IMR-90 (cell line): Measurements from ENCODE around the gene BTG2. TPM values are rescaled to one million over a fixed set of nuclear protein-coding genes. Genes with fewer than 3 reads are reported as not detected.

ENCODE experiments used
- ATAC-seq: fragments of 200-7000 bp; cut with Tn5 transposase; 2 replicates; pipeline ENCODE4 v1.9.1; 2020; ENCODE audit warnings: low read depth, mild to moderate bottlenecking, moderate library complexity
- BruUV-seq: library from RNA; stranded (reverse); fragments of 400-500 nt; replicated peaks from 2 replicates; lab custom pipeline; 2021; lab: Mats Ljungman, UMichigan
- CTCF ChIA-PET: fragments of 300-600 bp; formaldehyde crosslinking; extraction: SDS; loops from one replicate; lab custom pipeline; 2021; ENCODE audit warnings: antibody characterized with exemption; lab: Yijun Ruan, JAX
- POLR2A ChIA-PET: fragments of 300-600 bp; sonication (Branson Sonifier 250); formaldehyde crosslinking; loops from one replicate; lab custom pipeline; 2022; ENCODE audit warnings: antibody characterized with exemption; ENCODE audit not compliant: unreplicated experiment; lab: Charles Lee
- DNase-seq: peaks from one replicate; pipeline ENCODE4 v3.0.0; 2013
- H2AFZ ChIP-seq: replicated peaks from 2 replicates; pipeline ENCODE3; 2013; ENCODE audit warnings: low read length, mild to moderate bottlenecking; ENCODE audit not compliant: poor library complexity
- H2AK5ac ChIP-seq: 2 replicates; pipeline ENCODE4 v1.6.1; 2013; ENCODE audit warnings: low read depth, low read length, inconsistent platforms
- H2AK9ac ChIP-seq: replicated peaks from 2 replicates; pipeline ENCODE3; 2013; ENCODE audit warnings: mild to moderate bottlenecking, low read depth, low read length, moderate library complexity; ENCODE audit not compliant: poor library complexity
- H2BK120ac ChIP-seq: 2 replicates; pipeline ENCODE4 v1.6.1; 2013; ENCODE audit warnings: low read depth, low read length, inconsistent platforms
- H2BK15ac ChIP-seq: 3 replicates; pipeline ENCODE4 v1.6.1; 2013; ENCODE audit warnings: low read depth, low read length, inconsistent platforms
- H2BK20ac ChIP-seq: 2 replicates; pipeline ENCODE4 v1.6.1; 2013; ENCODE audit warnings: low read depth, mild to moderate bottlenecking, inconsistent platforms, low read length, moderate library complexity
- H2BK5ac ChIP-seq: 2 replicates; pipeline ENCODE4 v1.6.1; 2013; ENCODE audit warnings: mild to moderate bottlenecking, low read depth, low read length, inconsistent platforms; ENCODE audit not compliant: poor library complexity, severe bottlenecking
- H3K14ac ChIP-seq: replicated peaks from 2 replicates; pipeline ENCODE4 v1.6.1; 2013; ENCODE audit warnings: low read depth, low read length, inconsistent platforms
- H3K18ac ChIP-seq: 2 replicates; pipeline ENCODE4 v1.6.1; 2013; ENCODE audit warnings: low read depth, low read length, control low read depth
- H3K23ac ChIP-seq: 2 replicates; pipeline ENCODE4 v1.6.1; 2013; ENCODE audit warnings: low read depth, low read length, inconsistent platforms
- H3K27ac ChIP-seq: 2 replicates; pipeline ENCODE4 v1.5.1; 2013; ENCODE audit warnings: mild to moderate bottlenecking, control low read depth, low read length; ENCODE audit not compliant: insufficient read depth
- H3K27me3 ChIP-seq: 2 replicates; pipeline ENCODE4 v1.6.1; 2013; ENCODE audit warnings: low read length; ENCODE audit not compliant: control insufficient read depth, insufficient read depth
- H3K36me3 ChIP-seq: 2 replicates; pipeline ENCODE4 v1.6.1; 2013; ENCODE audit warnings: low read length, mixed read lengths; ENCODE audit not compliant: control insufficient read depth, insufficient read depth
- H3K4ac ChIP-seq: 2 replicates; pipeline ENCODE4 v1.6.1; 2013; ENCODE audit warnings: low read depth, low read length, inconsistent platforms
- H3K4me1 ChIP-seq: 2 replicates; pipeline ENCODE4 v1.6.1; 2013; ENCODE audit warnings: low read length, mixed read lengths; ENCODE audit not compliant: control insufficient read depth, insufficient read depth
- H3K4me2 ChIP-seq: 2 replicates; pipeline ENCODE4 v1.6.1; 2013; ENCODE audit warnings: low read depth, mild to moderate bottlenecking, control low read depth, low read length, moderate library complexity
- H3K4me3 ChIP-seq: 2 replicates; pipeline ENCODE4 v1.5.1; 2013; ENCODE audit warnings: low read depth, mild to moderate bottlenecking, control low read depth, low read length, moderate library complexity; ENCODE audit not compliant: insufficient read depth
- H3K56ac ChIP-seq: 2 replicates; pipeline ENCODE4 v1.6.1; 2013; ENCODE audit warnings: low read length, inconsistent platforms; ENCODE audit not compliant: insufficient read depth; ENCODE audit errors: extremely low read depth
- H3K79me1 ChIP-seq, 2 experiments: 2 replicates each; pipeline ENCODE4 v1.6.1; 2013; ENCODE audit warnings: low read length in 2 of 2, inconsistent platforms in 1 of 2, low read depth in 1 of 2
- H3K9ac ChIP-seq: 2 replicates; pipeline ENCODE4 v1.6.1; 2013; ENCODE audit warnings: low read depth, low read length, control low read depth
- H3K9me1 ChIP-seq: 2 replicates; pipeline ENCODE4 v1.6.1; 2013; ENCODE audit warnings: low read length, inconsistent platforms; ENCODE audit not compliant: insufficient read depth
- H3K9me3 ChIP-seq: 2 replicates; pipeline ENCODE4 v1.6.1; 2013; ENCODE audit warnings: low read length; ENCODE audit not compliant: control insufficient read depth, insufficient read depth
- H4K20me1 ChIP-seq: 2 replicates; pipeline ENCODE4 v1.6.1; 2013; ENCODE audit warnings: low read length, inconsistent platforms; ENCODE audit not compliant: insufficient read depth
- H4K5ac ChIP-seq: 2 replicates; pipeline ENCODE4 v1.6.1; 2013; ENCODE audit warnings: mild to moderate bottlenecking, low read depth, low read length, control low read depth
- H4K8ac ChIP-seq, 2 experiments: 2 replicates each; pipeline ENCODE4 v1.6.1; 2013; ENCODE audit warnings: low read depth in 2 of 2, low read length in 2 of 2, control low read depth in 1 of 2, inconsistent platforms in 1 of 2
- H4K91ac ChIP-seq: 2 replicates; pipeline ENCODE4 v1.6.1; 2013; ENCODE audit warnings: low read depth, low read length, inconsistent platforms; ENCODE audit not compliant: insufficient read depth
- BHLHE40 ChIP-seq: fragments of 150-350 bp; IDR thresholded peaks from 2 replicates; pipeline ENCODE4 v1.6.1; 2016; ENCODE audit warnings: mild to moderate bottlenecking, low read depth, low read length
- CEBPB ChIP-seq: IDR thresholded peaks from 2 replicates; pipeline ENCODE4 v1.6.1; 2012; ENCODE audit warnings: low read depth, low read length, improper control_type of control experiment
- CTCF ChIP-seq: conservative IDR thresholded peaks from 2 replicates; pipeline ENCODE4 v1.5.1; 2012; ENCODE audit warnings: mild to moderate bottlenecking, low read depth, low read length, improper control_type of control experiment
- ELK1 ChIP-seq: fragments of 150-350 bp; IDR thresholded peaks from 2 replicates; pipeline ENCODE4 v1.6.1; 2016; ENCODE audit warnings: low read depth, mild to moderate bottlenecking, low read length, moderate library complexity, borderline replicate concordance
- MAZ ChIP-seq: IDR thresholded peaks from 2 replicates; pipeline ENCODE4 v1.6.1; 2012; ENCODE audit warnings: low read depth, mild to moderate bottlenecking, low read length, improper control_type of control experiment, moderate library complexity, borderline replicate concordance
- MXI1 ChIP-seq: IDR thresholded peaks from 2 replicates; pipeline ENCODE4 v1.6.1; 2012; ENCODE audit warnings: low read depth, mild to moderate bottlenecking, low read length, moderate library complexity, borderline replicate concordance
- NFE2L2 ChIP-seq: fragments of 150-350 bp; IDR thresholded peaks from 2 replicates; pipeline ENCODE4 v1.6.1; 2016; ENCODE audit warnings: low read depth, mild to moderate bottlenecking, low read length
- POLR2A ChIP-seq: IDR thresholded peaks from 2 replicates; pipeline ENCODE4 v1.6.1; 2012; ENCODE audit warnings: mild to moderate bottlenecking, low read depth, low read length
- RAD21 ChIP-seq: IDR thresholded peaks from 2 replicates; pipeline ENCODE4 v1.6.1; 2012; ENCODE audit warnings: low read length, improper control_type of control experiment
- RCOR1 ChIP-seq: IDR thresholded peaks from 2 replicates; pipeline ENCODE4 v1.6.1; 2012; ENCODE audit warnings: mild to moderate bottlenecking, low read length, improper control_type of control experiment; ENCODE audit not compliant: insufficient replicate concordance
- RFX5 ChIP-seq: IDR thresholded peaks from 2 replicates; pipeline ENCODE4 v1.8.0; 2012; ENCODE audit warnings: low read depth, mild to moderate bottlenecking, low read length, moderate library complexity
- WGBS, 2 experiments: methylation state at CpG; one replicate each; pipeline versions ENCODE4 v1.1.5 to v1.1.7; 2013; ENCODE audit warnings: missing lambda C conversion rate in 2 of 2; ENCODE audit not compliant: insufficient read length in 1 of 2; ENCODE audit errors: extremely low coverage in 2 of 2; 5-methylcytosine and 5-hydroxymethylcytosine counted together
- dilution Hi-C: fragments of 300-500 bp; cut with HindIII; formaldehyde crosslinking; loops from one replicate; pipeline ENCODE4 v1.14.3; 2018; ENCODE audit warnings: low sequenced_read_pairs; ENCODE audit not compliant: unreplicated experiment
- in situ Hi-C: fragments of 300-500 bp; cut with MboI; formaldehyde crosslinking; loops from 3 replicates; pipeline ENCODE4 v1.14.3; 2019; ENCODE audit warnings: low sequenced_read_pairs, inconsistent platforms, mixed read lengths
- intact Hi-C: fragments of 100-400 bp; cut with micrococcal nuclease; formaldehyde crosslinking; loops from 2 replicates; pipeline ENCODE4 v1.10.0; 2022
- polyA plus RNA-seq, 3 experiments: library from polyadenylated mRNA; depleted of rRNA; stranded (reverse); fragments of >200 nt; gene quantifications; 2 replicates each; pipeline ENCODE4 v1.2.3, GENCODE V29; 2012; ENCODE audit warnings: low replicate concordance in 1 of 3
- total RNA-seq: library from RNA; depleted of rRNA; stranded (reverse); fragments of >200 nt; gene quantifications from 2 replicates; pipeline ENCODE4 v1.2.3, GENCODE V29; 2012

The BTG2 gene
- total and polyA plus RNA-seq, 2 of the 4 experiments (the other 2 are of a cell fraction) = 8.4 to 18.8 TPM

- Histone ChIP-seq H3K36me3 (no peaks in the 10 kb centered on the region), H4K8ac (peak overlapping the region in 1 of 2 experiments; percentile 38; a peak in 1 of 4 replicates), H3K18ac (no peak overlapping the region; the same call in 1 of the 2 replicates), H3K56ac (no peak overlapping the region), H3K4me1 (peaks cover 9% of the 10 kb centered on the region; the same call in 1 of the 2 replicates), H4K20me1 (no peaks in the 10 kb centered on the region), H3K14ac (no peak overlapping the region), H3K9ac (no peak overlapping the region), H2AFZ (peak overlapping the region; percentile 36), H3K79me1 (no peaks in the 10 kb centered on the region), H3K27me3 (peaks cover 29% of the 10 kb centered on the region), H3K27ac (no peak overlapping the region), H3K23ac (no peak overlapping the region; the same call in 1 of the 2 replicates), H2BK20ac (no peak overlapping the region), H2AK5ac (no peak overlapping the region), H3K4ac (no peak overlapping the region), H2BK15ac (no peak overlapping the region), H3K9me1 (0 out of 2 replicates have a peak, but pooled peaks cover 4% of the 10 kb centered on the region), H3K4me3 (no peak overlapping the region), H2AK9ac (no peak overlapping the region), H2BK120ac (0 out of 2 replicates have a peak overlapping the region, but pooled peaks have one; percentile 4), H3K9me3 (no peaks in the 10 kb centered on the region), H2BK5ac (no peak overlapping the region), H3K4me2 (peak overlapping the region; percentile 36; the same call in 1 of the 2 replicates), H4K5ac (no peak overlapping the region; the same call in 1 of the 2 replicates), H4K91ac (no peak overlapping the region)
- TF ChIP-seq CTCF = no peak
- no peak for TF ChIP-seq RCOR1
- no peak for TF ChIP-seq BHLHE40
- no peak for TF ChIP-seq RFX5
- TF ChIP-seq POLR2A = no peak
- TF ChIP-seq ELK1 = peak; percentile 94
- TF ChIP-seq CEBPB = no peak
- no peak for TF ChIP-seq NFE2L2
- TF ChIP-seq RAD21 = no peak
- TF ChIP-seq MAZ = peak; percentile 36; the same call in 1 of the 2 replicates
- no peak for TF ChIP-seq MXI1
- WGBS, 2 experiments = 26% methylated on average over 3 of the region's 31 CpGs; no CpG with 5 or more reads in 1 of the 2 experiments
- ATAC-seq = peak; percentile 91
- dilution Hi-C loops (no loop called here), intact Hi-C loops (no loop called here), in situ Hi-C loops (no loop called here)
- BruUV-seq = no TSS peak
- ChIA-PET CTCF (interaction anchor here (0.9 kb wide), 1 partner anchor 22 kb away, joined by 3 read pairs; no protein-coding TSS in a partner anchor), POLR2A (no interaction called here)
- peak; percentile 73 for DNase-seq
Observed at GRCh38 chr1:203290261-203291089, 14.8 kb upstream of the BTG2 start.
